Myocyte (in vitro differentiated cells): ENCODE results near the gene CELF2. TPM values are rescaled to one million over a fixed set of nuclear protein-coding genes. Genes with fewer than 3 reads are reported as not detected.

Experiments used
- DNase-seq: peaks from one replicate; pipeline ENCODE4 v3.0.0-alpha.2; 2012; ENCODE audit warnings: low read depth
- total RNA-seq: library from RNA; depleted of rRNA; stranded (reverse); fragments of >200 nt; gene quantifications from 2 replicates; pipeline ENCODE4 v1.2.3, GENCODE V29; 2014

Gene CELF2
- total RNA-seq, 1 donor from 2014 or later: 71.0 TPM

GRCh38 chr10:11318826-11319598, 301.3 kb downstream of the CELF2 start:
- DNase-seq: no peak

DNA sequence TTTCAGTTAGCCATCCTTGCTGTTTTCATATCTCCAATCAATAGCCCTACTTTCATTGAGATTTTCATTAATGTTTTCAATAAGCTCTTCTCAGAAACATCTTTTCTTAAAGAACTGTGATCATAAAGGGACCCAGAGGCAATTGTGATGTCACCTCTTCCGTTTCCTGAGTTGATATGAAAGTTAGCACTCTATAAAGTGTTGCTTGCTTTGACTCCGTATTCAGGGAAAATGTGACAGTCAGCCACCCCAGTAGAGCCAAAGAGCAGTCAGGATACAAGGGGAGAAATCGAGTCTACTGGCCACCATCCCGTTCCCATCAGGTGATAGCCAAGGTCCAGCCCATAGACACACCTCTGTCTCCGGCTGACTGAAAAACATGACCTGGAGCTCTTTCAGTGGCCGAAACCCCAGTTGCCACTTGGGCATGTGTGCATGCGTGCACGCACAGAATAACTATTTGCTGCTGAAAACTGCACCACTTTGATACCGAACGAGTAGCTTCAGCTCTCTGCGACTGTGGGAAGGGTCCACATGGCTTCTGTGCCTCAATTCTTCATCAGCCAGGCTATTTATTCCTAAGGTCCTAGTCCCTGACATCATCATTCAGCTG, 302.4 kb downstream of the CELF2 start:
- DNase-seq: no peak

- no peak for DNase-seq
Measured at GRCh38 chr10:11320809-11321520, 303.3 kb downstream of the CELF2 start.

DNA sequence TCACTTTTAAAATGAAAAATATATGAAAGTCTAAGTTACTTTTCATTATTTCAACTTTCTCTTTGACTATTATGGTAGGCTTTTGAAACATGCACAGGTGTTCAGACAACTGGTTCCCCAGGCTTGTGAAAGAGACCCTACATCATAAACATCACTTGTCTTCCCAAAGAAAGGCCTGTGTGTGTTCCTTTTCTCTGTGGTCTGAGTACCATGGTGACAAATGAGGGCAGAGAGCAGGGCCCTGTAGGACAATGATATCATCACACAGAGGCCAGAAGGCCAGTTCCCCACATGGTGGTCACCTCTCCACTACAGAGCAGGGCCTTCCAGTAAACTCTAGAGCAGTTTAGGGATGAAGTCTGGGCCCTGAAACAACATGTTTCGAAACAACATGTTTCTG, 305.0 kb downstream of the CELF2 start:
- peak; percentile 57 for DNase-seq

DNA sequence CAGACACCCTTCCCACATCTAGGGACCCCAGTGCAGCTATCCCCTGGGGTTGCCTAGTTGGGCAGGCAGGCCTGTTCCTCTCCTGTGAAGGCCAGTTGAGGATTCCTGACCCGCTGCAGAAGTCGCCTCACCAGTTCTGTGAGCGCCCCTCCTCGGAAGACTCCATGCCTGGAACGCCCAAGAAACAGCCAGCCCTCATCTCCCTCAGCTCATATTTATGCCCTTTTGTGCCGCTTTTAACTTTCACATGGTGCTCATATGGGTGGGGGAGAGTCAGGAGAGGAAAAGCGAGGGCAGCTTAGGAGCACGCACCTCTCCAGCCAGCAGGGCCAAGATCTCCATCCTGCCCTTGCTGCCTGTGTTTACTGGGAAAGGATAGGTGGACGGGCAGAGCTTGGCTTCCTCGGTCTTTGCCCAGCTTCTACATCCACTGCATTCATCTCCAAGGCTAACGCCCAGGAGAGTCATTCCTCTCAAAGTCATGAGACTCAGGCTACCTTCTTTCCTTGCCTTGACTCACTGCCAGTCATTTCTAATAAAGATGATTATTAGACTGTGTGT, 307.2 kb downstream of the CELF2 start:
- DNase-seq: no peak

DNA sequence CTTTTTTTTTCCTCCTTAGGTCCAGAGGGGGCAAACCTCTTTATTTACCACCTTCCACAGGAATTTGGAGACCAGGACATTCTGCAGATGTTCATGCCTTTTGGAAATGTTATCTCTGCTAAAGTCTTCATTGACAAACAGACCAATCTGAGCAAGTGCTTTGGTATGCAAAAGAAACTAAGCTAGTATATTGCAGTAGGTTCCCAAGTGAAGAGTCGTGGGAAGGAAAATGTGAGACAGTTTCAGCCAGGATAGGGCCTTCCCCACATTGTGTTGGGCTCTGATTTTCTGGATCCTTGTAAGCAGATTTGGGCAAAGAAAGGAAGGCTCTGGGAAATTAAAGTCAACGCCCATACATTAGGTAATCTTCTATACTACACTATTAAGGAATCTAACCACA, 308.1 kb downstream of the CELF2 start:
- DNase-seq: peak; percentile 36

- DNase-seq: no peak
Measured at GRCh38 chr10:11326241-11326640, 308.6 kb downstream of the CELF2 start.

DNA sequence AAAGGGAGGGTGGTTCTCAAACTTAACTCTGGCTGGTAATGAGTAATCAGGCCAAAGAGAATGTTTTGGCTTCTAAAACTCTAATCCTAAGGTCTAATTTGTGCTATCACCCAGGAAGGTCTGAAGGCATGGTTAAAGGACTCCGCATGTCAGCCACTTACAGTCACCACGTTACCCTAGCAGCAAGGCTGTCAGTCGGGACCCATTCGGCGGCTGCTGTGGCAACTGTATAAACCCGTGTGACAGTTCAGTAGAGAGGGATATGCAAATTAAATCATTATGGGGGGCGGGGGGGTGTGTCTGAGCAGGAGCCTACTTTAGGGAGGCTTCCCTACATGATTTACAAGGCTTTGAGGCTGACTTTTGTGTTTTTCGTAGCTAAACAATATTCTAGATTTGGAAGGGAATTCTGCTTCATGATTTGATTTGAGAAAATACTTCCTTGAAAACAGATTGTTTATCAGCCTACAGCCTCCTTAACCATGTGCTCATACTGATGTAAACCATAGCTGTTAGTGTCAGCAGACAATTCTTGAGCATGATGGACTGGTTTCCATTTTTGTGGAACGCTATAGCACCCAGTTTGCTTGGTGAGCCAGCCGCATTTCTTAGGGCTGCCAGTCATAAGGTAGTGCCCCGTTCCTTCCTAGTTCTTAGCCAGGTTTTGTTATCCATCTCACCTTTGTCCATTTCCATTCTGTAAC, 309.4 kb downstream of the CELF2 start:
- DNase-seq: no peak

GRCh38 chr10:11328264-11329061, 310.8 kb downstream of the CELF2 start:
- DNase-seq: peak; percentile 86

DNA sequence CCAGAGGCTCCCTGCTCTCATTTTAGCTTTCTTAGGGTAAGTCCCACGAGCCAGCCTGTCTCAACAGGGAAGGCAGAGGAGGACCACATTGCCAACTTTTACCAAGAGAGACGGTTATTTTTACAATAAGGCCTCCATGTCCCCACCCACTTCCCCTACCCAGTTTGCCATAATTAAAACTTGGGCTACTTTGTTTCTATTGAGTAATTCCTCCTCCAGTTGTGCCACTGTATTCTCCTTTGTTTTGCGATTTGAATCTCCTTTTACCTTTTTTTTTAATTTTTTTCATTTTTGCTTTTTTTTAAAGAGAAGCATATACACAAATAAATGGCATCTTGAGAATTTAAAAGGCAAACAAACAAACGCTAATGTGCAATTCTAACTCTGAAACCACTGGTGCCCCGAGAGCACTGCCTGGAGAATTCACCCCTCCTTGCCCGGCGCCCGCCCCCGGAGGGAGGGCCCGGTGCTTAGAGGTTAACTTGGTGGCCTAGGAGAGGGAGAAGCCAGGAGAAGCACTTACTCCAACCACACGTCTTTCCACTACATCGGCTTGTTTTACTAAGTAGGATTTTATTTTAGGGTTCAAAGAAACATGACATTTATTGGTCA, 311.5 kb downstream of the CELF2 start:
- DNase-seq: peak; percentile 32

DNA sequence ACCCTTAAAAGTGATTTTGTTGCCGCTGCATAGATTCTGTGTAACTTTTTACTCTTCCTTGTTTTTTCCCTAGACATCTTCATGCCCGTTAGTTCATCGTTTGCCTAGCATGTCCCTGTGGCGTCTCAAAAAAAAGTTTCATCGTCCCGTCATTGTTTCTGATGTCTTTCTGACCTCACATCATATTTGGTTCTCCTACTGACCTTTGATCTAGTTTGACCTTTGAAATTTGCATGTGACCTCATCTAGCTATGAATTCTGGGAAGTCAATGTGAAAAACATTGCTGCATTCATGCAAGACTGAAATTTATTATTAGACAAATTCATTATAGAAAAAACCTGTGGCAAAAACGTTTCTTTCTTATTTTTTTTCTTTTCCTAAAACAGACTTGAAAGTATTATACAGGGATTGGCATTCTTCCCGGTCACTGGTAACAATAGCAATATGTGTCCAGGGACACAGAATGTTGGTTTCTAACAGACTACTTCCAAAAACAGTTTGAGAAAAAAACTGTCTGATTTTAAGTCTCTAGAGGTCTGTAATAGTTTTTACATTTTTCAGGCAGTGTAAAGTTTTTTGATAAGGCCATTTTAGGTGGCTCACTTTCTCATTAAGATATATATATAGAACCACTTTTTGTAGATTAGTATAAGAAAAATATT, 312.8 kb downstream of the CELF2 start:
- peak; percentile 69 for DNase-seq

DNA sequence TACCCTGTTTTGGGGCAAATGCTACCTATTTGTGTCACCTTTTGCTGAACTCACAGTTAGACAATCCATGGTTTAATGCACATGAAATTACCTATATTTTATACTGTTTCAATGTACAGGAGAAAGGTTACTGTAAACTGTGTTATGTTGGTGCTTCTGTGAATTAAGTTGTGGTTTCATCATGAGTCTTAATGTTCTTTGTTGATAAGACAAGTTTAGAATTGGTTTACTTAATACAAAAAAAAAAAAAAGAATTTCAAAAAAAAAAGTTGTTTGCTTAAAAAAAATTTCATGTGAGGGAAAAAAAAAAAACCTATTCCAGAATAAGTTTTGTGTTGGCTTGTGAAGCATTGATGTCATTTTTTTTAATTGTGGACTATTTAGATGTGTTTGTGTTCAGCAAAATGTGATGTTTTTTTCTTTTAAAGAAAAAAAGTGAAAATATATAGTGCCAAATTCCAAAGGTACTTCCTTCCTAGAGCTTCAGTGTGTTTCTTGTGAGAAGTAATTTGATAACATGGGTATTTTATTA, 313.4 kb downstream of the CELF2 start:
- DNase-seq: no peak

DNA sequence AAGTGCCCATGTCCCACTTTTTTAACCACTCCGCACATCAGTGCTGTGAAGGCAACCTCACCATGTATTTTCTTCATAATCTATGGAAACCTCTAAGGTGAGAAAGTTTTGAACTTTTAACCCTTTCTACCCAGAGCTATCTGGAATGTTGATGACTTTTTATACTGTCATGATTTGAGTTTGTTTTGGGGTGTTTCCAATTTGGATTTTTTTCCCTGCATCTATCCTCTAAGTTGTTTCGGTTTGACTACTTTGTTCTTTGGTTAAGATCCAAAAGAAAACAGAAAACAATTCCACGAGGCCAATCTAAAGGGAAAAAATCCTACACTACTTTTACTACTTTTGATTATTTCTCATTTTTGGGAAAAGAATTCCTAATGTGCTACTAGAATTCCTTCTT, 314.1 kb downstream of the CELF2 start:
- DNase-seq: no peak

DNA sequence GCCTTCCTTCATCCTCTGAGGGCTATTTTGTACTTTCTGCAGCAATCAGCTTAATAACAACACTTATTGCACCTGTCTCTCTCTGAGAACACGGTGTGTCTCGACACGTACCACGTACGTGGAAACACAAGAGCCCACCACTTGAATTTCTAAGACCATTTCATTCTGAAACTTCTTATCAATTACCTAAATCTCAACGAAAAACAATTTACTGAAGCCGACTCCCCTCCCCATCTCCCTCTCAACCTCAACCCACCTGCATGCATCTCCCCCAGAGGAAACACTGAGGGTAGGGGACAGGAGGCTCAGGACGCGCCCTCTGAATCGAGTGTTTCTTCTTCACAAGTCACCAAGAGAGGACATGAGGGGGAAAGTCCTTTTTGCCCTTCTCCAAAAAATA, 315.2 kb downstream of the CELF2 start:
- no peak for DNase-seq

GRCh38 chr10:11334436-11334835, 316.8 kb downstream of the CELF2 start:
- DNase-seq: no peak

GRCh38 chr10:11335167-11335652, 317.5 kb downstream of the CELF2 start:
- no peak for DNase-seq

- DNase-seq: no peak
Measured at GRCh38 chr10:11335881-11336430, 318.3 kb downstream of the CELF2 start.

DNA sequence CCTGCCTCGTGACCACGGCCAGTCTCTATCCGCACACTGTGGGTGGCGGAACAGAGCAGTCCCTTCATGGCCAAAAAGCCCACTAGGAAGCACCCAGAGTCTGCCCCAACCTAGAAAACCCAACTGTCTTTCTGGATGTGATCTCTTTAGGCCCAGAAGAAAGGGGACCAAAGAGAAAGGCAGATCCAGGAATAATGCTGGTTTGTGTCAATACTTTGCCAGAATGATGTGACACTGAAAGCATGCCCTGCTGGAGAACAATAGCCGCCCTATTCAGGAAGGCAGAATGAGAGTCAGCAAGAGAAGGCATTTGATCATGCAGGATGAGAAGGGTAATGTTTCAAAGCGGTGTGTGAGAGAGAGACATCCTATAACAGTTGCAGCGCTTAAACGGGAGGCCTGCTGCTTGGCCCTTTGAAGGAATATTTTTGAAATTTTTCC, 319.1 kb downstream of the CELF2 start:
- DNase-seq: peak; percentile 25

- DNase-seq: no peak
Measured at GRCh38 chr10:11337516-11337915, 319.8 kb downstream of the CELF2 start.
